Astrocyte (in vitro differentiated cells and primary cell): Measurements from ENCODE around the gene GPD1.

Experiments
- CTCF ChIP-seq: IDR thresholded peaks from 2 replicates; pipeline ENCODE4 v1.5.1; 2011; ENCODE audit warnings: low read depth, mild to moderate bottlenecking, inconsistent platforms, low read length, moderate library complexity; ENCODE audit not compliant: insufficient read depth
- EZH2 ChIP-seq: IDR thresholded peaks from 2 replicates; pipeline ENCODE4 v1.6.1; 2012; ENCODE audit warnings: mild to moderate bottlenecking, low read length, inconsistent platforms; ENCODE audit not compliant: insufficient read depth

- no peak for TF ChIP-seq CTCF
- no peak for TF ChIP-seq EZH2
Measured at GRCh38 chr12:50078281-50078680, 25.5 kb upstream of the GPD1 start.
